PC-3 (cell line): ENCODE measurements around the gene NOP9. TPM values are rescaled to one million over a fixed set of nuclear protein-coding genes. Genes with fewer than 3 reads are reported as not detected.

Source experiments
- ATAC-seq: fragments of 200-7000 bp; cut with Tn5 transposase; 2 replicates; pipeline ENCODE4 v1.9.1; 2020; ENCODE audit warnings: mild to moderate bottlenecking, moderate library complexity
- BruUV-seq: library from RNA; stranded (reverse); fragments of 400-500 nt; replicated peaks from 2 replicates; lab custom pipeline; 2021; lab: Mats Ljungman, UMichigan
- CTCF ChIA-PET: fragments of 300-600 bp; sonication (Branson Sonifier 250); formaldehyde crosslinking; loops from one replicate; lab custom pipeline; 2022; ENCODE audit warnings: antibody characterized with exemption; lab: Charles Lee
- POLR2A ChIA-PET: fragments of 300-600 bp; sonication (Branson Sonifier 250); formaldehyde crosslinking; loops from one replicate; lab custom pipeline; 2022; ENCODE audit warnings: antibody characterized with exemption; ENCODE audit not compliant: unreplicated experiment; lab: Charles Lee
- DNase-seq: peaks from one replicate; pipeline ENCODE4 v3.0.0-alpha.2; 2015
- H2AFZ ChIP-seq: fragments of 300-600 bp; sonication (generic); 2 replicates; pipeline ENCODE4 v1.6.0; 2016; ENCODE audit warnings: antibody characterized with exemption, low read length
- H3F3A ChIP-seq: fragments of 300-600 bp; sonication (generic); one replicate; pipeline ENCODE4 v1.6.0; 2017; ENCODE audit warnings: antibody characterized with exemption, low read length, control low read depth, mild to moderate bottlenecking; ENCODE audit not compliant: unreplicated experiment
- H3K27ac ChIP-seq: fragments of 300-600 bp; sonication (generic); 2 replicates; pipeline ENCODE4 v1.5.1; 2016; ENCODE audit warnings: mild to moderate bottlenecking, low read length
- H3K27me3 ChIP-seq: fragments of 300-600 bp; sonication (generic); 2 replicates; pipeline ENCODE4 v1.6.1; 2016; ENCODE audit warnings: low read length, mixed read lengths
- H3K36me3 ChIP-seq: fragments of 300-600 bp; sonication (generic); 2 replicates; pipeline ENCODE4 v1.6.1; 2016; ENCODE audit warnings: low read depth, mixed run types, low read length, mixed read lengths
- H3K4me1 ChIP-seq: fragments of 300-600 bp; sonication (generic); 2 replicates; pipeline ENCODE4 v1.5.1; 2016; ENCODE audit warnings: low read length; ENCODE audit not compliant: insufficient read depth
- H3K4me2 ChIP-seq: fragments of 300-600 bp; sonication (generic); 2 replicates; pipeline ENCODE4 v1.6.0; 2016; ENCODE audit warnings: low read length
- H3K4me3 ChIP-seq: fragments of 300-600 bp; sonication (generic); 2 replicates; pipeline ENCODE4 v1.5.1; 2016; ENCODE audit warnings: mild to moderate bottlenecking, low read length, mixed read lengths
- H3K79me2 ChIP-seq: fragments of 300-600 bp; sonication (generic); 2 replicates; pipeline ENCODE4 v1.6.1; 2017; ENCODE audit warnings: low read length, mixed read lengths
- H3K9ac ChIP-seq: fragments of 300-600 bp; sonication (generic); 2 replicates; pipeline ENCODE4 v1.6.0; 2016; ENCODE audit warnings: mild to moderate bottlenecking, low read length
- H3K9me2 ChIP-seq: fragments of 300-600 bp; sonication (generic); replicated peaks from 2 replicates; pipeline ENCODE4 v1.6.1; 2016; ENCODE audit warnings: mixed run types, low read length, mixed read lengths
- H3K9me3 ChIP-seq: fragments of 300-600 bp; sonication (generic); 2 replicates; pipeline ENCODE4 v1.6.1; 2016; ENCODE audit warnings: low read length, mixed read lengths
- H4K20me1 ChIP-seq: fragments of 300-600 bp; sonication (generic); 2 replicates; pipeline ENCODE4 v1.6.1; 2016; ENCODE audit warnings: low read length, mixed read lengths
- CTCF ChIP-seq: fragments of 300-600 bp; sonication (generic); conservative IDR thresholded peaks from 2 replicates; pipeline ENCODE4 v1.5.1; 2017; ENCODE audit warnings: antibody characterized with exemption, low read depth, mild to moderate bottlenecking, low read length
- EZH2 ChIP-seq: fragments of 300-600 bp; sonication (generic); IDR thresholded peaks from one replicate; pipeline ENCODE4 v1.6.1; 2017; ENCODE audit warnings: antibody characterized with exemption, mild to moderate bottlenecking, low read length; ENCODE audit not compliant: unreplicated experiment
- EZH2phosphoT487 ChIP-seq: fragments of 300-600 bp; sonication (generic); IDR thresholded peaks from 2 replicates; pipeline ENCODE4 v1.6.1; 2018; ENCODE audit warnings: mild to moderate bottlenecking, antibody characterized with exemption, low read length, borderline replicate concordance
- intact Hi-C: fragments of 100-400 bp; cut with micrococcal nuclease; formaldehyde crosslinking; loops from 2 replicates; pipeline ENCODE4 v1.9.0; 2023
- total RNA-seq: library from RNA; depleted of rRNA; stranded (reverse); fragments of >200 nt; gene quantifications from 2 replicates; pipeline ENCODE4 v1.2.3, GENCODE V29; 2014

Gene NOP9
- total RNA-seq, 1 experiment from 2014 or later: 30.4 TPM

GRCh38 chr14:24264298-24264697 lies 35.4 kb upstream of the NOP9 start:
- BruUV-seq: no TSS peak
- no peaks in the 10 kb centered on the region for H3K36me3 ChIP-seq
- ATAC-seq: no peak
- H3K79me2 ChIP-seq: no peaks in the 10 kb centered on the region
- ChIA-PET POLR2A (no interaction called here), CTCF (no interaction called here)
- H3K9me3 ChIP-seq: no peaks in the 10 kb centered on the region
- peaks cover 3% of the 10 kb centered on the region; the same call in 1 of the 2 replicates for H3K4me1 ChIP-seq
- H3K4me2 ChIP-seq: no peak overlapping the region
- H3K27ac ChIP-seq: no peak overlapping the region
- intact Hi-C loops: no loop called here
- no peaks in the 10 kb centered on the region for H4K20me1 ChIP-seq
- H2AFZ ChIP-seq: no peak overlapping the region
- no peaks in the 10 kb centered on the region for H3F3A ChIP-seq
- no peak overlapping the region for H3K9ac ChIP-seq
- no peaks in the 10 kb centered on the region for H3K27me3 ChIP-seq
- no peak for DNase-seq
- TF ChIP-seq CTCF (no peak), EZH2phosphoT487 (no peak), EZH2 (no peak)
- no peaks in the 10 kb centered on the region for H3K9me2 ChIP-seq
- no peak overlapping the region for H3K4me3 ChIP-seq

- intact Hi-C loops: no loop called here
- H3K9ac ChIP-seq: no peak overlapping the region
- no peaks in the 10 kb centered on the region for H3K9me2 ChIP-seq
- no TSS peak for BruUV-seq
- no peak overlapping the region for H3K4me3 ChIP-seq
- no peaks in the 10 kb centered on the region for H3K79me2 ChIP-seq
- H3K36me3 ChIP-seq: no peaks in the 10 kb centered on the region
- H3K4me1 ChIP-seq: peaks cover 6% of the 10 kb centered on the region
- H3K27ac ChIP-seq: no peak overlapping the region
- TF ChIP-seq EZH2 (no peak), CTCF (no peak), EZH2phosphoT487 (no peak)
- ChIA-PET CTCF (no interaction called here), POLR2A (no interaction called here)
- H4K20me1 ChIP-seq: no peaks in the 10 kb centered on the region
- H3K4me2 ChIP-seq: no peak overlapping the region
- no peak for ATAC-seq
- H2AFZ ChIP-seq: no peak overlapping the region
- no peaks in the 10 kb centered on the region for H3K9me3 ChIP-seq
- H3K27me3 ChIP-seq: no peaks in the 10 kb centered on the region
- no peak for DNase-seq
- H3F3A ChIP-seq: no peaks in the 10 kb centered on the region
Measured at GRCh38 chr14:24266344-24267244, 33.1 kb upstream of the NOP9 start.

- H3K9me3 ChIP-seq: no peaks in the 10 kb centered on the region
- H3K4me3 ChIP-seq: no peak overlapping the region
- no peaks in the 10 kb centered on the region for H3K79me2 ChIP-seq
- H3K4me2 ChIP-seq: no peak overlapping the region
- no peaks in the 10 kb centered on the region for H3F3A ChIP-seq
- no peaks in the 10 kb centered on the region for H3K27me3 ChIP-seq
- DNase-seq (no peak), ATAC-seq (no peak)
- BruUV-seq: no TSS peak
- ChIA-PET CTCF (no interaction called here), POLR2A (no interaction called here)
- no peaks in the 10 kb centered on the region for H4K20me1 ChIP-seq
- no peak for TF ChIP-seq EZH2
- TF ChIP-seq EZH2phosphoT487: no peak
- TF ChIP-seq CTCF: no peak
- intact Hi-C loops: no loop called here
- no peaks in the 10 kb centered on the region for H3K9me2 ChIP-seq
- H2AFZ ChIP-seq: no peak overlapping the region
- peaks cover 11% of the 10 kb centered on the region for H3K4me1 ChIP-seq
- H3K9ac ChIP-seq: no peak overlapping the region
- H3K36me3 ChIP-seq: no peaks in the 10 kb centered on the region
- no peak overlapping the region for H3K27ac ChIP-seq
Measured at GRCh38 chr14:24267516-24267915, 32.1 kb upstream of the NOP9 start.
